Liver (tissue), 3 donors: ENCODE measurements around the gene AP5B1.

Experiments used
- FOXA1 ChIP-seq: IDR thresholded peaks from 2 replicates; pipeline ENCODE4 v1.6.1; 2016; ENCODE audit warnings: antibody characterized with exemption
- GABPA ChIP-seq, 2 donors: IDR thresholded peaks in 1 of 2; conservative IDR thresholded peaks in 1 of 2; 2 replicates each; pipeline ENCODE4 v1.6.1; 2016; ENCODE audit warnings: antibody characterized with exemption in 2 of 2, mild to moderate bottlenecking in 1 of 2, moderate library complexity in 1 of 2
- HNF4A ChIP-seq, 2 donors: conservative IDR thresholded peaks; 2 replicates each; pipeline ENCODE4 v1.6.1; 2016; ENCODE audit warnings: antibody characterized with exemption in 2 of 2, mild to moderate bottlenecking in 2 of 2
- JUND ChIP-seq, 2 donors: IDR thresholded peaks; 2 replicates each; pipeline ENCODE4 v1.6.1; 2016; ENCODE audit warnings: antibody characterized with exemption in 2 of 2
- NR2F2 ChIP-seq: IDR thresholded peaks from 2 replicates; pipeline ENCODE4 v1.6.1; 2016; ENCODE audit warnings: antibody characterized with exemption
- SP1 ChIP-seq: IDR thresholded peaks from 2 replicates; pipeline ENCODE4 v1.6.1; 2018; ENCODE audit warnings: antibody characterized with exemption, mild to moderate bottlenecking
- YY1 ChIP-seq: IDR thresholded peaks from 2 replicates; pipeline ENCODE4 v1.6.1; 2016; ENCODE audit warnings: antibody characterized with exemption, mild to moderate bottlenecking
- TF ChIP-seq, protein P1 (sequence below): fragments of 150-350 bp; IDR thresholded peaks from 2 replicates; pipeline ENCODE4 v1.5.1; 2017; ENCODE audit warnings: improper control_type of control experiment, low read depth, low read length; ENCODE audit not compliant: missing input control
- TF ChIP-seq, protein P2 (sequence below): IDR thresholded peaks from 2 replicates; pipeline ENCODE4 v1.6.1; 2016; ENCODE audit warnings: antibody characterized with exemption
- TF ChIP-seq, protein P3 (sequence below): IDR thresholded peaks from 2 replicates; pipeline ENCODE4 v1.6.1; 2016; ENCODE audit warnings: antibody characterized with exemption, mild to moderate bottlenecking
- TF ChIP-seq, protein P4 (sequence below): IDR thresholded peaks from 2 replicates; pipeline ENCODE4 v1.6.1; 2016; ENCODE audit warnings: antibody characterized with exemption
- donor health status: healthy.
- donor health status: healthy.

DNA sequence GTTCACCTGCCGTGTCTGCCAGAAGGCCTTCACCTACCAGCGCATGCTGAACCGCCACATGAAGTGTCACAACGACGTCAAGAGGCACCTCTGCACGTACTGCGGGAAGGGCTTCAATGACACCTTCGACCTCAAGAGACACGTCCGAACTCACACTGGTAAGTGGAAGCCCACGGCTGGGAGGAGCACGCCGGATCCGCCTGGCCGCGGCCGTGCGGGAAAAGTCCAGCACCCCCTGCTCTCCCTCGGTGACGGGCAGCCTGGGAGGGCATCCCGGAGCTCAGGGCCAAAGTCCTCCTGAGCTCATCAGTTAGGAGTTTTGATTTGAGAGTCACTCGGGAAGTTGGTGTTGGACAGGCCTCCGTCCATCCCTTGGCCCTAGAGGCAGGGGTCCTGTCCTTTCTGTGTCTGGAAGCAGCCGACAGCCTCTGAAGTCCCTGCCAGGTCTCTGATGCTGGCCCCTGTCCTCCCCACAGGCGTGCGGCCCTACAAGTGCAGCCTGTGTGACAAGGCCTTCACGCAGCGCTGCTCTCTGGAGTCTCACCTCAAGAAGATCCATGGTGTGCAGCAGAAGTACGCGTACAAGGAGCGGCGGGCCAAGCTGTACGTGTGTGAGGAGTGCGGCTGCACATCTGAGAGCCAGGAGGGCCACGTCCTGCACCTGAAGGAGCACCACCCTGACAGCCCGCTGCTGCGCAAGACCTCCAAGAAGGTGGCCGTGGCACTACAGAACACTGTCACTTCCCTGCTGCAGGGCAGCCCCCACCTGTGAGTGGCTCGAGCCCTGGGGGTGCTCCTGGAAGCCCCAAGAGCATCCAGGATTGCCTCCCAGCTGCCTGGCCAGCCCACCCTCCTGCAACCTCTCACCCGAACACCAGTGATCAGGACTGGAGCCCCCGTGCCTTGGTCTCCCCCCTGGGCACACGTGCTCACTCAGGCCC lies 14.1 kb upstream of the AP5B1 start:
- TF ChIP-seq, protein P1, sequence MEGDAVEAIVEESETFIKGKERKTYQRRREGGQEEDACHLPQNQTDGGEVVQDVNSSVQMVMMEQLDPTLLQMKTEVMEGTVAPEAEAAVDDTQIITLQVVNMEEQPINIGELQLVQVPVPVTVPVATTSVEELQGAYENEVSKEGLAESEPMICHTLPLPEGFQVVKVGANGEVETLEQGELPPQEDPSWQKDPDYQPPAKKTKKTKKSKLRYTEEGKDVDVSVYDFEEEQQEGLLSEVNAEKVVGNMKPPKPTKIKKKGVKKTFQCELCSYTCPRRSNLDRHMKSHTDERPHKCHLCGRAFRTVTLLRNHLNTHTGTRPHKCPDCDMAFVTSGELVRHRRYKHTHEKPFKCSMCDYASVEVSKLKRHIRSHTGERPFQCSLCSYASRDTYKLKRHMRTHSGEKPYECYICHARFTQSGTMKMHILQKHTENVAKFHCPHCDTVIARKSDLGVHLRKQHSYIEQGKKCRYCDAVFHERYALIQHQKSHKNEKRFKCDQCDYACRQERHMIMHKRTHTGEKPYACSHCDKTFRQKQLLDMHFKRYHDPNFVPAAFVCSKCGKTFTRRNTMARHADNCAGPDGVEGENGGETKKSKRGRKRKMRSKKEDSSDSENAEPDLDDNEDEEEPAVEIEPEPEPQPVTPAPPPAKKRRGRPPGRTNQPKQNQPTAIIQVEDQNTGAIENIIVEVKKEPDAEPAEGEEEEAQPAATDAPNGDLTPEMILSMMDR = no peak
- TF ChIP-seq YY1 = no peak
- TF ChIP-seq, protein P2, sequence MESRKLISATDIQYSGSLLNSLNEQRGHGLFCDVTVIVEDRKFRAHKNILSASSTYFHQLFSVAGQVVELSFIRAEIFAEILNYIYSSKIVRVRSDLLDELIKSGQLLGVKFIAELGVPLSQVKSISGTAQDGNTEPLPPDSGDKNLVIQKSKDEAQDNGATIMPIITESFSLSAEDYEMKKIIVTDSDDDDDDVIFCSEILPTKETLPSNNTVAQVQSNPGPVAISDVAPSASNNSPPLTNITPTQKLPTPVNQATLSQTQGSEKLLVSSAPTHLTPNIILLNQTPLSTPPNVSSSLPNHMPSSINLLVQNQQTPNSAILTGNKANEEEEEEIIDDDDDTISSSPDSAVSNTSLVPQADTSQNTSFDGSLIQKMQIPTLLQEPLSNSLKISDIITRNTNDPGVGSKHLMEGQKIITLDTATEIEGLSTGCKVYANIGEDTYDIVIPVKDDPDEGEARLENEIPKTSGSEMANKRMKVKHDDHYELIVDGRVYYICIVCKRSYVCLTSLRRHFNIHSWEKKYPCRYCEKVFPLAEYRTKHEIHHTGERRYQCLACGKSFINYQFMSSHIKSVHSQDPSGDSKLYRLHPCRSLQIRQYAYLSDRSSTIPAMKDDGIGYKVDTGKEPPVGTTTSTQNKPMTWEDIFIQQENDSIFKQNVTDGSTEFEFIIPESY = no peak
- no peak for TF ChIP-seq GABPA (IDR thresholded peaks at IDR 0.05 in 1 of 2, conservative IDR thresholded peaks at IDR 0.05 in 1 of 2)
- no peak for TF ChIP-seq NR2F2
- peak; percentile 34 for TF ChIP-seq SP1
- TF ChIP-seq, protein P3, sequence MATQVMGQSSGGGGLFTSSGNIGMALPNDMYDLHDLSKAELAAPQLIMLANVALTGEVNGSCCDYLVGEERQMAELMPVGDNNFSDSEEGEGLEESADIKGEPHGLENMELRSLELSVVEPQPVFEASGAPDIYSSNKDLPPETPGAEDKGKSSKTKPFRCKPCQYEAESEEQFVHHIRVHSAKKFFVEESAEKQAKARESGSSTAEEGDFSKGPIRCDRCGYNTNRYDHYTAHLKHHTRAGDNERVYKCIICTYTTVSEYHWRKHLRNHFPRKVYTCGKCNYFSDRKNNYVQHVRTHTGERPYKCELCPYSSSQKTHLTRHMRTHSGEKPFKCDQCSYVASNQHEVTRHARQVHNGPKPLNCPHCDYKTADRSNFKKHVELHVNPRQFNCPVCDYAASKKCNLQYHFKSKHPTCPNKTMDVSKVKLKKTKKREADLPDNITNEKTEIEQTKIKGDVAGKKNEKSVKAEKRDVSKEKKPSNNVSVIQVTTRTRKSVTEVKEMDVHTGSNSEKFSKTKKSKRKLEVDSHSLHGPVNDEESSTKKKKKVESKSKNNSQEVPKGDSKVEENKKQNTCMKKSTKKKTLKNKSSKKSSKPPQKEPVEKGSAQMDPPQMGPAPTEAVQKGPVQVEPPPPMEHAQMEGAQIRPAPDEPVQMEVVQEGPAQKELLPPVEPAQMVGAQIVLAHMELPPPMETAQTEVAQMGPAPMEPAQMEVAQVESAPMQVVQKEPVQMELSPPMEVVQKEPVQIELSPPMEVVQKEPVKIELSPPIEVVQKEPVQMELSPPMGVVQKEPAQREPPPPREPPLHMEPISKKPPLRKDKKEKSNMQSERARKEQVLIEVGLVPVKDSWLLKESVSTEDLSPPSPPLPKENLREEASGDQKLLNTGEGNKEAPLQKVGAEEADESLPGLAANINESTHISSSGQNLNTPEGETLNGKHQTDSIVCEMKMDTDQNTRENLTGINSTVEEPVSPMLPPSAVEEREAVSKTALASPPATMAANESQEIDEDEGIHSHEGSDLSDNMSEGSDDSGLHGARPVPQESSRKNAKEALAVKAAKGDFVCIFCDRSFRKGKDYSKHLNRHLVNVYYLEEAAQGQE = no peak
- TF ChIP-seq FOXA1 = no peak
- TF ChIP-seq JUND (IDR thresholded peaks at IDR 0.05) = no peak
- peak; percentile 36 to 62 for TF ChIP-seq HNF4A (conservative IDR thresholded peaks at IDR 0.05)
- TF ChIP-seq, protein P4, sequence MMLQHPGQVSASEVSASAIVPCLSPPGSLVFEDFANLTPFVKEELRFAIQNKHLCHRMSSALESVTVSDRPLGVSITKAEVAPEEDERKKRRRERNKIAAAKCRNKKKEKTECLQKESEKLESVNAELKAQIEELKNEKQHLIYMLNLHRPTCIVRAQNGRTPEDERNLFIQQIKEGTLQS = no peak
